HG03159 (cell line): Measurements from ENCODE around the gene MEF2A.
"Not testable (repeated sequence)": the region's sequence is repeated elsewhere in the genome, so short reads cannot be mapped to it uniquely, and the experiment has no call there.

Experiments used
- ATAC-seq: cut with Tn5 transposase; IDR thresholded peaks from one replicate; pipeline ENCODE4 v1.9.1; 2021; ENCODE audit warnings: mild to moderate bottlenecking, moderate library complexity; ENCODE audit not compliant: unreplicated experiment

The MEF2A gene

GRCh38 chr15:99565299-99566156, at the start of gene MEF2A:
TSS of gene MEF2A (plus strand) at chr15:99565984. CDS start at chr15:99633120, 67,136 bp downstream.
- peak; percentile 47 for ATAC-seq

GRCh38 chr15:99518191-99518590, 47.6 kb upstream of the MEF2A start:
- ATAC-seq: no peak

GRCh38 chr15:99519366-99519765, 46.4 kb upstream of the MEF2A start:
- ATAC-seq: not testable (repeated sequence)

GRCh38 chr15:99522288-99522687, 43.5 kb upstream of the MEF2A start:
- ATAC-seq: peak; percentile 67

GRCh38 chr15:99526176-99526575, 39.6 kb upstream of the MEF2A start:
- no peak for ATAC-seq

- no peak for ATAC-seq
Observed at GRCh38 chr15:99526671-99527070, 39.1 kb upstream of the MEF2A start.

- ATAC-seq: no peak
Observed at GRCh38 chr15:99536422-99537040, 29.3 kb upstream of the MEF2A start.

- ATAC-seq: no peak
Observed at GRCh38 chr15:99537344-99537743, 28.4 kb upstream of the MEF2A start.

GRCh38 chr15:99538261-99538660, 27.5 kb upstream of the MEF2A start:
- no peak for ATAC-seq

- no peak for ATAC-seq
Observed at GRCh38 chr15:99542828-99543227, 23.0 kb upstream of the MEF2A start.

- ATAC-seq: no peak
Observed at GRCh38 chr15:99545605-99546004, 20.2 kb upstream of the MEF2A start.

- no peak for ATAC-seq
Observed at GRCh38 chr15:99546441-99547100, 19.2 kb upstream of the MEF2A start.

GRCh38 chr15:99547517-99547916, 18.3 kb upstream of the MEF2A start:
- ATAC-seq: no peak

- no peak for ATAC-seq
Observed at GRCh38 chr15:99550077-99550476, 15.7 kb upstream of the MEF2A start.

GRCh38 chr15:99552111-99552510, 13.7 kb upstream of the MEF2A start:
- no peak for ATAC-seq

GRCh38 chr15:99554880-99555488, 10.8 kb upstream of the MEF2A start:
- ATAC-seq: no peak

- no peak for ATAC-seq
Observed at GRCh38 chr15:99556011-99556410, 9.8 kb upstream of the MEF2A start.

GRCh38 chr15:99556578-99556977, 9.2 kb upstream of the MEF2A start:
- ATAC-seq: no peak

- no peak for ATAC-seq
Observed at GRCh38 chr15:99558084-99558483, 7.7 kb upstream of the MEF2A start.

GRCh38 chr15:99558571-99558970, 7.2 kb upstream of the MEF2A start:
- no peak for ATAC-seq

- no peak for ATAC-seq
Observed at GRCh38 chr15:99561476-99562230, 4.1 kb upstream of the MEF2A start.
